Measurements from ENCODE around the gene GFOD2.

GFOD2 gene

GRCh38 chr16:67645397-67646121, 73.6 kb downstream of the GFOD2 start:
- ATAC-seq: no peak

GRCh38 chr16:67644038-67644437, 75.1 kb downstream of the GFOD2 start:
- no peak for ATAC-seq
- TF ChIP-seq ZNF565 (CRISPR knock-in tag; conservative IDR thresholded peaks at IDR 0.05; ENCODE audit: low read depth) (no peak), OSR1 (CRISPR knock-in tag; IDR thresholded peaks at IDR 0.05) (no peak), ZNF8 (CRISPR knock-in tag; IDR thresholded peaks at IDR 0.05) (no peak), ESRRG (CRISPR knock-in tag; IDR thresholded peaks at IDR 0.05) (no peak)

More at GRCh38 chr16:67645397-67646121, 73.6 kb downstream of the GFOD2 start:
- TF ChIP-seq TSHZ2 (CRISPR knock-in tag; IDR thresholded peaks at IDR 0.05) (no peak), ZNF70 (CRISPR knock-in tag; IDR thresholded peaks at IDR 0.05) (no peak), TCF4 (CRISPR knock-in tag; IDR thresholded peaks at IDR 0.05; ENCODE audit: borderline replicate concordance) (no peak), CSRNP3 (CRISPR knock-in tag; IDR thresholded peaks at IDR 0.05) (no peak), ZC3H10 (CRISPR knock-in tag; IDR thresholded peaks at IDR 0.05) (no peak), GLIS3 (CRISPR knock-in tag; IDR thresholded peaks at IDR 0.05) (no peak), BACH2 (CRISPR knock-in tag; IDR thresholded peaks at IDR 0.05; ENCODE audit: borderline replicate concordance) (no peak), PATZ1 (CRISPR knock-in tag; IDR thresholded peaks at IDR 0.05; ENCODE audit: borderline replicate concordance) (no peak), TOX (CRISPR knock-in tag; IDR thresholded peaks at IDR 0.05; ENCODE audit: borderline replicate concordance) (no peak), SNAI2 (CRISPR knock-in tag; IDR thresholded peaks at IDR 0.05) (no peak), ARNTL (CRISPR knock-in tag; IDR thresholded peaks at IDR 0.05; ENCODE audit: borderline replicate concordance, low read depth) (no peak), CSDC2 (CRISPR knock-in tag; IDR thresholded peaks at IDR 0.05) (no peak), ZNF565 (CRISPR knock-in tag; conservative IDR thresholded peaks at IDR 0.05; ENCODE audit: low read depth) (no peak), RARB (CRISPR knock-in tag; IDR thresholded peaks at IDR 0.05) (no peak), ISL1 (CRISPR knock-in tag; IDR thresholded peaks at IDR 0.05) (no peak), PPARA (CRISPR knock-in tag; IDR thresholded peaks at IDR 0.05; ENCODE audit: borderline replicate concordance) (no peak), POU6F1 (CRISPR knock-in tag; IDR thresholded peaks at IDR 0.05; ENCODE audit: borderline replicate concordance, low read depth) (no peak)

GRCh38 chr16:67641779-67642708, 77.1 kb downstream of the GFOD2 start:
- TF ChIP-seq TOX (CRISPR knock-in tag; IDR thresholded peaks at IDR 0.05; ENCODE audit: borderline replicate concordance) (no peak), ZFP30 (CRISPR knock-in tag; IDR thresholded peaks at IDR 0.05) (no peak)
- ATAC-seq: peak; percentile 70

Measured in SK-N-SH treated with all-trans-retinoic acid at 6 μM for 48 hours (cell line).